H1 (cell line): ENCODE measurements around the gene BRPF1. TPM values are rescaled to one million over a fixed set of nuclear protein-coding genes. Genes with fewer than 3 reads are reported as not detected.

Experiments
- CTCF ChIA-PET: fragments of 300-600 bp; sonication (Branson Sonifier 250); formaldehyde crosslinking; loops from one replicate; lab custom pipeline; 2021; ENCODE audit not compliant: partially characterized antibody; lab: Charles Lee
- POLR2A ChIA-PET: fragments of 300-600 bp; sonication (Branson Sonifier 250); formaldehyde crosslinking; loops from one replicate; lab custom pipeline; 2021; ENCODE audit warnings: inconsistent platforms; ENCODE audit not compliant: partially characterized antibody; lab: Charles Lee
- DNase-seq, 2 experiments: peaks; one replicate each; pipeline versions ENCODE4 v3.0.0 to v3.0.0-alpha.2; 2010 to 2022; ENCODE audit warnings: low spot score in 2 of 2, low read depth in 1 of 2, mixed read lengths in 1 of 2
- FAIRE-seq: peaks from 2 replicates; lab custom pipeline; 2011; peaks lifted over from hg19 to GRCh38; lab: Jason Lieb, UNC
- H2AFZ ChIP-seq: 2 replicates; pipeline ENCODE4 v1.8.1; 2012; ENCODE audit warnings: low read length, inconsistent platforms
- H2AK5ac ChIP-seq: 2 replicates; pipeline ENCODE4 v1.6.1; 2013; ENCODE audit warnings: low read depth, low read length
- H2BK120ac ChIP-seq: replicated peaks from 2 replicates; pipeline ENCODE3; 2013; ENCODE audit warnings: low read depth, low read length, inconsistent platforms
- H2BK12ac ChIP-seq: 2 replicates; pipeline ENCODE4 v1.6.1; 2013; ENCODE audit warnings: low read depth, low read length
- H2BK15ac ChIP-seq: 2 replicates; pipeline ENCODE4 v1.6.1; 2013; ENCODE audit warnings: low read length
- H2BK20ac ChIP-seq: 2 replicates; pipeline ENCODE4 v1.6.1; 2013; ENCODE audit warnings: low read length
- H2BK5ac ChIP-seq: 2 replicates; pipeline ENCODE4 v1.6.1; 2013; ENCODE audit warnings: low read depth, low read length
- H3K14ac ChIP-seq: 2 replicates; pipeline ENCODE4 v1.6.1; 2013; ENCODE audit warnings: inconsistent platforms; ENCODE audit not compliant: insufficient read length
- H3K18ac ChIP-seq: 2 replicates; pipeline ENCODE4 v1.6.1; 2013; ENCODE audit warnings: low read length; ENCODE audit errors: extremely low read depth
- H3K23ac ChIP-seq: 2 replicates; pipeline ENCODE4 v1.6.1; 2013; ENCODE audit warnings: inconsistent platforms; ENCODE audit not compliant: insufficient read length
- H3K23me2 ChIP-seq: 2 replicates; pipeline ENCODE4 v1.6.1; 2013; ENCODE audit warnings: low read depth, low read length
- H3K27ac ChIP-seq: 2 replicates; pipeline ENCODE4 v1.6.1; 2011; ENCODE audit warnings: low read depth, low read length, inconsistent platforms
- H3K27me3 ChIP-seq, 4 experiments: replicated peaks in 1 of 4; 1 replicate in 1 of 4; 2 replicates in 3 of 4; pipeline versions ENCODE4 v1.6.1 to v1.8.1; 2011 to 2013; ENCODE audit warnings: low read length in 3 of 4, mild to moderate bottlenecking in 3 of 4, inconsistent platforms in 2 of 4, mixed read lengths in 2 of 4, moderate library complexity in 1 of 4; ENCODE audit not compliant: control insufficient read depth in 3 of 4, insufficient read depth in 3 of 4; ENCODE audit errors: extremely low read depth in 1 of 4
- H3K36me3 ChIP-seq, 4 experiments: 2 replicates each; pipeline versions ENCODE4 v1.6.1 to v1.8.1; 2011 to 2013; ENCODE audit warnings: mild to moderate bottlenecking in 4 of 4, low read length in 3 of 4, moderate library complexity in 2 of 4, control low read depth in 1 of 4, inconsistent platforms in 1 of 4; ENCODE audit not compliant: insufficient read depth in 4 of 4, control insufficient read depth in 2 of 4
- H3K4ac ChIP-seq: replicated peaks from 2 replicates; pipeline ENCODE3; 2013; ENCODE audit warnings: low read length, low read depth, mixed read lengths, inconsistent platforms; ENCODE audit not compliant: insufficient read length
- H3K4me1 ChIP-seq, 4 experiments: replicated peaks in 1 of 4; 1 replicate in 1 of 4; 2 replicates in 3 of 4; pipeline versions ENCODE4 v1.6.1 to v1.8.1; 2011 to 2013; ENCODE audit warnings: low read length in 3 of 4, inconsistent platforms in 2 of 4, mixed read lengths in 1 of 4; ENCODE audit not compliant: insufficient read depth in 4 of 4, control insufficient read depth in 3 of 4
- H3K4me2 ChIP-seq, 2 experiments: 2 replicates each; pipeline versions ENCODE4 v1.6.1 to v1.8.1; 2011 to 2013; ENCODE audit warnings: low read depth in 2 of 2, low read length in 2 of 2, control low read depth in 1 of 2, inconsistent platforms in 1 of 2, mild to moderate bottlenecking in 1 of 2; ENCODE audit not compliant: insufficient read depth in 1 of 2
- H3K4me3 ChIP-seq, 4 experiments: fragments of 200-600, 300-600 bp in 1 of 4; sonication (generic), shearing (Covaris generic), sonication (Bioruptor Twin) in 1 of 4; 2 replicates each; pipeline versions ENCODE4 v1.5.1 to v1.8.1; 2011 to 2016; ENCODE audit warnings: low read length in 4 of 4, low read depth in 3 of 4, control low read depth in 2 of 4, inconsistent platforms in 2 of 4, mild to moderate bottlenecking in 2 of 4, mixed read lengths in 1 of 4, moderate library complexity in 1 of 4; ENCODE audit not compliant: insufficient read depth in 2 of 4; ENCODE audit errors: extremely low read depth in 1 of 4
- H3K56ac ChIP-seq: replicated peaks from 2 replicates; pipeline ENCODE3; 2013; ENCODE audit warnings: low read depth, mild to moderate bottlenecking, mixed read lengths, low read length, inconsistent platforms; ENCODE audit not compliant: insufficient read length
- H3K79me1 ChIP-seq: 2 replicates; pipeline ENCODE4 v1.6.1; 2013; ENCODE audit warnings: low read depth, low read length, control low read depth
- H3K79me2 ChIP-seq, 2 experiments: 2 replicates each; pipeline versions ENCODE4 v1.6.1 to v1.8.1; 2012 to 2013; ENCODE audit warnings: low read length in 2 of 2, mild to moderate bottlenecking in 2 of 2, inconsistent platforms in 1 of 2; ENCODE audit not compliant: insufficient read depth in 2 of 2, control insufficient read depth in 1 of 2
- H3K9ac ChIP-seq, 4 experiments: replicated peaks in 1 of 4; 1 replicate in 1 of 4; 2 replicates in 3 of 4; pipeline versions ENCODE4 v1.6.1 to v1.8.1; 2011 to 2013; ENCODE audit warnings: low read depth in 3 of 4, low read length in 3 of 4, control low read depth in 2 of 4, mild to moderate bottlenecking in 2 of 4, moderate library complexity in 2 of 4, inconsistent platforms in 1 of 4; ENCODE audit errors: extremely low read depth in 1 of 4
- H3K9me3 ChIP-seq, 2 experiments: 2 replicates each; pipeline versions ENCODE4 v1.6.1 to v1.8.1; 2012 to 2013; ENCODE audit warnings: mild to moderate bottlenecking in 2 of 2, moderate library complexity in 2 of 2, control low read depth in 1 of 2, inconsistent platforms in 1 of 2, low read depth in 1 of 2, low read length in 1 of 2, mixed read lengths in 1 of 2; ENCODE audit not compliant: insufficient read depth in 2 of 2
- H4K20me1 ChIP-seq, 2 experiments: replicated peaks in 1 of 2; 2 replicates each; pipeline versions ENCODE3 to v1.8.1; 2011 to 2013; ENCODE audit warnings: inconsistent platforms in 2 of 2, low read length in 2 of 2, mild to moderate bottlenecking in 1 of 2; ENCODE audit not compliant: insufficient read depth in 2 of 2, control insufficient read depth in 1 of 2
- H4K5ac ChIP-seq: 2 replicates; pipeline ENCODE4 v1.6.1; 2013; ENCODE audit warnings: low read length, low read depth, mixed read lengths, inconsistent platforms; ENCODE audit not compliant: insufficient read length
- H4K8ac ChIP-seq: 2 replicates; pipeline ENCODE4 v1.8.0; 2013; ENCODE audit warnings: mild to moderate bottlenecking, moderate library complexity, low read length, inconsistent platforms; ENCODE audit not compliant: insufficient read depth; ENCODE audit errors: extremely low read depth
- H4K91ac ChIP-seq: replicated peaks from 2 replicates; pipeline ENCODE3; 2013; ENCODE audit warnings: low read length, mixed read lengths, inconsistent platforms; ENCODE audit not compliant: insufficient read length
- CHD1 ChIP-seq: IDR thresholded peaks from 2 replicates; pipeline ENCODE4 v1.6.1; 2012; ENCODE audit warnings: low read depth, low read length, improper control_type of control experiment
- CHD2 ChIP-seq: IDR thresholded peaks from 2 replicates; pipeline ENCODE4 v1.6.1; 2012; ENCODE audit warnings: low read length, improper control_type of control experiment
- CREB1 ChIP-seq: IDR thresholded peaks from 2 replicates; pipeline ENCODE4 v1.6.1; 2012; ENCODE audit warnings: inconsistent platforms
- CTBP2 ChIP-seq: IDR thresholded peaks from 2 replicates; pipeline ENCODE4 v1.7.0; 2011; ENCODE audit warnings: borderline replicate concordance, mild to moderate bottlenecking, moderate library complexity, mixed read lengths, low read length; ENCODE audit not compliant: insufficient read depth, insufficient read length
- GABPA ChIP-seq: IDR thresholded peaks from 2 replicates; pipeline ENCODE4 v1.6.1; 2011; ENCODE audit warnings: mild to moderate bottlenecking, low read length, moderate library complexity, borderline replicate concordance; ENCODE audit not compliant: insufficient read depth
- HDAC2 ChIP-seq, 2 experiments: fragments of 300-600 bp in 1 of 2; sonication (generic) in 1 of 2; IDR thresholded peaks; 2 replicates each; pipeline ENCODE4 v1.6.1; 2011 to 2012; ENCODE audit warnings: low read depth in 2 of 2, low read length in 2 of 2, mild to moderate bottlenecking in 2 of 2, moderate library complexity in 2 of 2, borderline replicate concordance in 1 of 2, inconsistent platforms in 1 of 2
- KDM5A ChIP-seq: fragments of 200-600 bp; IDR thresholded peaks from 2 replicates; pipeline ENCODE4 v1.7.1; 2012; ENCODE audit warnings: mild to moderate bottlenecking, low read length, inconsistent platforms, mixed read lengths
- MAFK ChIP-seq: IDR thresholded peaks from 2 replicates; pipeline ENCODE4 v1.6.1; 2012; ENCODE audit warnings: low read depth, mild to moderate bottlenecking, improper control_type of control experiment, low read length
- RBBP5 ChIP-seq: IDR thresholded peaks from 2 replicates; pipeline ENCODE4 v1.7.1; 2012; ENCODE audit warnings: low read depth, mild to moderate bottlenecking, inconsistent platforms, low read length, moderate library complexity, borderline replicate concordance
- RFX5 ChIP-seq: IDR thresholded peaks from 2 replicates; pipeline ENCODE4 v1.6.1; 2011; ENCODE audit warnings: low read depth, low read length, improper control_type of control experiment, borderline replicate concordance
- SP2 ChIP-seq: IDR thresholded peaks from 2 replicates; pipeline ENCODE4 v1.6.1; 2012; ENCODE audit warnings: mild to moderate bottlenecking, low read length, inconsistent platforms
- TAF7 ChIP-seq: optimal IDR thresholded peaks from 2 replicates; pipeline ENCODE3; 2011; ENCODE audit warnings: low read depth, mild to moderate bottlenecking, inconsistent platforms, low read length, moderate library complexity, borderline replicate concordance
- TEAD4 ChIP-seq: IDR thresholded peaks from 2 replicates; pipeline ENCODE4 v1.6.1; 2012; ENCODE audit warnings: low read depth, low read length, inconsistent platforms, mixed read lengths
- WGBS, 2 experiments: shearing (Covaris generic) in 1 of 2; methylation state at CpG; one replicate each; pipeline versions ENCODE4 v1.1.6 to v1.1.7; 2013 to 2015; ENCODE audit warnings: low lambda C conversion rate in 2 of 2, mixed read lengths in 2 of 2, inconsistent platforms in 1 of 2, low coverage in 1 of 2, missing lambda C conversion rate in 1 of 2; ENCODE audit not compliant: insufficient replicate concordance in 2 of 2, insufficient coverage in 1 of 2, insufficient read length in 1 of 2; ENCODE audit errors: extremely low coverage in 1 of 2, missing lambda C conversion rate in 1 of 2; 5-methylcytosine and 5-hydroxymethylcytosine counted together
- polyA plus RNA-seq, 7 experiments: library from polyadenylated mRNA; depleted of rRNA in 3 of 7; stranded (reverse) in 5 of 7; unstranded in 2 of 7; fragments of >200 nt in 5 of 7; fragments of 200-250 nt in 2 of 7; gene quantifications; 1 replicate in 5 of 7; 2 replicates in 1 of 7; 4 replicates in 1 of 7; pipeline versions ENCODE4 v1.2.1 to v1.2.3, GENCODE V29; 2011 to 2013; ENCODE audit warnings: missing spikeins in 2 of 7, mixed read lengths in 2 of 7
- total RNA-seq: library from RNA; stranded (reverse); fragmentation: NEBNext Ultra II Directional; extraction: Animal tissue kit (Norgen Biotek cat#: 25700); gene quantifications from 2 replicates; pipeline ENCODE4 v1.2.1, GENCODE V29; 2021

BRPF1 gene
- total and polyA plus RNA-seq, 2 of the 8 experiments (the other 6 are each of a cell fraction or from before 2014, with no cell fraction given): 11.3 to 21.7 TPM

- H4K8ac ChIP-seq: no peak overlapping the region
- H2AFZ ChIP-seq: no peak overlapping the region
- H2BK5ac ChIP-seq: no peak overlapping the region
- H3K18ac ChIP-seq: no peak overlapping the region
- POLR2A ChIA-PET: interaction anchor here (1.1 to 5.2 kb wide), 2 partner anchors 11 to 16 kb away, joined by 4 to 43 read pairs; partner anchors contain the start of gene OGG1
- no peak overlapping the region for H2AK5ac ChIP-seq
- no peak overlapping the region for H3K56ac ChIP-seq
- no peak overlapping the region for H3K9ac ChIP-seq
- H3K23me2 ChIP-seq: peaks cover 7% of the 10 kb centered on the region
- H3K27me3 ChIP-seq: peaks cover 1 to 24% (median 19%) of the 10 kb centered on the region in 4 experiments; a peak in 5 of 7 replicates
- H3K14ac ChIP-seq: no peak overlapping the region
- no peak overlapping the region for H2BK20ac ChIP-seq
- DNase-seq (no peak), FAIRE-seq (no peak)
- H3K23ac ChIP-seq: no peak overlapping the region
- H4K5ac ChIP-seq: no peak overlapping the region
- H3K4ac ChIP-seq: no peak overlapping the region
- H2BK15ac ChIP-seq: no peak overlapping the region
- no peak overlapping the region for H4K91ac ChIP-seq
- H3K79me2 ChIP-seq: no peaks in the 10 kb centered on the region
- WGBS, 2 experiments: 81% methylated on average over 7 of the region's 7 CpGs; no CpG with 5 or more reads in 1 of the 2 experiments
- H4K20me1 ChIP-seq: peaks cover 0 to 7% of the 10 kb centered on the region in 2 experiments
- no peak overlapping the region for H3K4me2 ChIP-seq
- no peaks in the 10 kb centered on the region; a peak in 2 of 8 replicates for H3K36me3 ChIP-seq
- H3K79me1 ChIP-seq: no peaks in the 10 kb centered on the region
- CTCF ChIA-PET: interaction anchor here (0.6 kb wide), 1 partner anchor 487 kb away, joined by 3 read pairs; no protein-coding TSS in a partner anchor
- peaks cover 0 to 10% (median 2%) of the 10 kb centered on the region in 4 experiments; a peak in 1 of 7 replicates for H3K4me1 ChIP-seq
- H3K27ac ChIP-seq: no peak overlapping the region
- no peak overlapping the region for H2BK120ac ChIP-seq
- no peak overlapping the region for H3K4me3 ChIP-seq
- H2BK12ac ChIP-seq: no peak overlapping the region
- H3K9me3 ChIP-seq: no peaks in the 10 kb centered on the region
- TF ChIP-seq CHD1 (no peak), SP2 (no peak), MAFK (no peak), GABPA (no peak), TAF7 (no peak), TEAD4 (no peak), CTBP2 (no peak), CHD2 (no peak), KDM5A (no peak), HDAC2 (IDR thresholded peaks at IDR 0.05; ENCODE audit: borderline replicate concordance in 1 of 2, low read depth in 2 of 2, low read length in 2 of 2) (no peak), RBBP5 (no peak), CREB1 (no peak), RFX5 (no peak)
Measured at GRCh38 chr3:9767418-9767817, 35.9 kb downstream of the BRPF1 start.
